Coronary artery (tissue), 2 donors: ENCODE measurements around the gene ADGRF3.

Experiments used
- DNase-seq: peaks from one replicate; pipeline ENCODE4 v3.0.0-alpha.2; 2017; ENCODE audit warnings: low spot score
- H3K27ac ChIP-seq, 2 donors: fragments of 200-600 bp; sonication (generic); one replicate each; pipeline ENCODE4 v1.5.1; 2016 to 2019
- H3K4me3 ChIP-seq: fragments of 200-600 bp; sonication (generic); 2 replicates; pipeline ENCODE4 v1.5.1; 2016; ENCODE audit warnings: mild to moderate bottlenecking, moderate library complexity
- TF ChIP-seq, protein P1 (sequence below): fragments of 200-600 bp; sonication (generic); IDR thresholded peaks from one replicate; pipeline ENCODE4 v1.5.1; 2019; ENCODE audit warnings: antibody characterized with exemption

Gene ADGRF3

DNA sequence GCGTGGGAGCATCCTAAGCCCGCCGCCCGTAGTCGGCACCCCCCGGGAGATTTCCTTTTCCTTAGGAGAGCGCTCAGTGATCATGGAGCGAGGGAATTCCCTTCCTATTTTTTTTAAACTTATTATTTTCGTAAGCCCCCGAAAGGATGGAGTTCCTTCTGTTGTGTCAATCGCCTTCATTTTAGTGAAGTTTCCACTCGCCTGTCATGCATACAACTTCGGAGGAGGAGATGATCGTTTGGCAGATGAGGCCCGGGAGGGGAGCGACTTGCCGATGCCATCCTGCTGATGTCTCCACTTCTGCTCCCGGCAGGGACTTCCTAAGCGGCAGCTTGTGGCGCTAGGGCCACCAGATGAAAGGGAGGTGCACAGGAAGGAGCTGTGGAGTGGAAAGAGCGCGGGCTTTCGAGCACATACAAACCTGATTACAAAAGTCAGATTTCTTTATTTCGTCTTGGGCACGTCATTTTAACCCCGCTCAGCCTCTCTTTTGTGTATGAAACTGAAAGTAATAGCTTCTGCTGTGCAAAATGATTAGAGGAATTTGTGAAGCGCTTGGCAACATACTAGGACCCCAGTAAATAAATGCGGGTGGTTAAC lies at the start of gene ADGRF3:
Gene ADGRF3, minus strand, starts transcription at position 336 of the 600 bp plus-strand sequence. CDS start 555 bp downstream, outside the sequence.
- TF ChIP-seq, protein P1, sequence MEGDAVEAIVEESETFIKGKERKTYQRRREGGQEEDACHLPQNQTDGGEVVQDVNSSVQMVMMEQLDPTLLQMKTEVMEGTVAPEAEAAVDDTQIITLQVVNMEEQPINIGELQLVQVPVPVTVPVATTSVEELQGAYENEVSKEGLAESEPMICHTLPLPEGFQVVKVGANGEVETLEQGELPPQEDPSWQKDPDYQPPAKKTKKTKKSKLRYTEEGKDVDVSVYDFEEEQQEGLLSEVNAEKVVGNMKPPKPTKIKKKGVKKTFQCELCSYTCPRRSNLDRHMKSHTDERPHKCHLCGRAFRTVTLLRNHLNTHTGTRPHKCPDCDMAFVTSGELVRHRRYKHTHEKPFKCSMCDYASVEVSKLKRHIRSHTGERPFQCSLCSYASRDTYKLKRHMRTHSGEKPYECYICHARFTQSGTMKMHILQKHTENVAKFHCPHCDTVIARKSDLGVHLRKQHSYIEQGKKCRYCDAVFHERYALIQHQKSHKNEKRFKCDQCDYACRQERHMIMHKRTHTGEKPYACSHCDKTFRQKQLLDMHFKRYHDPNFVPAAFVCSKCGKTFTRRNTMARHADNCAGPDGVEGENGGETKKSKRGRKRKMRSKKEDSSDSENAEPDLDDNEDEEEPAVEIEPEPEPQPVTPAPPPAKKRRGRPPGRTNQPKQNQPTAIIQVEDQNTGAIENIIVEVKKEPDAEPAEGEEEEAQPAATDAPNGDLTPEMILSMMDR = no peak
- peak; percentile 75 for DNase-seq
- H3K4me3 ChIP-seq = peak within 1 kb of the TSS; percentile 98
- peak within 1 kb of the TSS; percentile 87 to 96 for H3K27ac ChIP-seq

GRCh38 chr2:26395394-26395793 lies 48.8 kb upstream of the ADGRF3 start:
- Histone ChIP-seq H3K27ac (no peak overlapping the region), H3K4me3 (no peak overlapping the region)
- TF ChIP-seq, protein P1 = no peak
- no peak for DNase-seq

DNA sequence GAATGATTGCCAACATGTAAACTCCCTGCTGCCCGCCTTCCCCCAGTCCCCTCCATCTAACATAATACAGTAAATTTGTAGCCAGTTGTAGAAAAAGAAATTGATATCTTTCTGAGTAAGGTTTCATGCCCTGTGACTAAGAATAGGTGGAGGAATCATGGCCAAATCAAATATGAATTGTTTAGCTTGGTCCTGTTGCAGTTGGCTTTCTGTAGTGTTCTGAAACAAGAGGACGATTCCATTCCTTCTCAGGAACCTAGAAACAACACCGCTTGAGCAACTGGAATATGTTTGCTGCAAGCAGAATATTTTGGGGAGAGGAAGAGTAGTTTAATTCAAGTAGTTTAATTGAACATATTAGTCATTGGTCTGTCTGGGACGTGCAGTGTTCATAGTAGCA lies 48.1 kb upstream of the ADGRF3 start:
- Histone ChIP-seq H3K4me3 (no peak overlapping the region), H3K27ac (no peak overlapping the region)
- DNase-seq = no peak
- TF ChIP-seq, protein P1 = no peak

DNA sequence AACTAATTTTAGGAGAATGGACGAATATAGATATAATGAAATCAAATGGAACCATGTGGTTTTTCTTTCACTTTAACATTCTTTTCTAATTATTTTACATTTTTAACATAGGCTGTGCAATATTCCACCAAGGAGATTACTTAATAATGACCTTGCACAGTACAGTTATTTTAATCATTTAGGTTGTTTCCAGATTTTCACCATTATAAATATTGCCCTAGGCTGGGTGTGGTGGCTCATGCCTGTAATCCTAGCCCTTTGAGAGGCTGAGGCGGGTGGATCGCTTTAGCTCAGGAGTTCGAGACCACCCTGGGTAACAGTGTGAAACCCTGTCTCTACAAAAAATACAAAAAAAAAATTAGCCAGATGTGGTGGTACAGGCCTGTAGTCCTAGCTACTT lies 40.6 kb upstream of the ADGRF3 start:
- H3K4me3 ChIP-seq = no peak overlapping the region
- TF ChIP-seq, protein P1 = no peak
- no peak overlapping the region for H3K27ac ChIP-seq
- no peak for DNase-seq

- H3K27ac ChIP-seq = no peak overlapping the region
- no peak for DNase-seq
- TF ChIP-seq, protein P1 = no peak
- H3K4me3 ChIP-seq = no peak overlapping the region
Observed at GRCh38 chr2:26384597-26384996, 38.0 kb upstream of the ADGRF3 start.

GRCh38 chr2:26384183-26384582 lies 37.6 kb upstream of the ADGRF3 start:
- no peak for DNase-seq
- TF ChIP-seq, protein P1 = no peak

GRCh38 chr2:26382564-26382963 lies 36.0 kb upstream of the ADGRF3 start:
- Histone ChIP-seq H3K4me3 (no peak overlapping the region), H3K27ac (no peak overlapping the region)
- DNase-seq = no peak
- TF ChIP-seq, protein P1 = no peak

More at GRCh38 chr2:26384183-26384582, 37.6 kb upstream of the ADGRF3 start:
- H3K4me3 ChIP-seq = no peak overlapping the region
- H3K27ac ChIP-seq = no peak overlapping the region
